GM18858 (cell line): ENCODE measurements around the gene MORN2.
"Not testable (repeated sequence)": the region's sequence is repeated elsewhere in the genome, so short reads cannot be mapped to it uniquely, and the experiment has no call there.

Experiments
- ATAC-seq: cut with Tn5 transposase; IDR thresholded peaks from one replicate; pipeline ENCODE4 v1.9.1; 2021; ENCODE audit not compliant: unreplicated experiment

Gene MORN2

DNA sequence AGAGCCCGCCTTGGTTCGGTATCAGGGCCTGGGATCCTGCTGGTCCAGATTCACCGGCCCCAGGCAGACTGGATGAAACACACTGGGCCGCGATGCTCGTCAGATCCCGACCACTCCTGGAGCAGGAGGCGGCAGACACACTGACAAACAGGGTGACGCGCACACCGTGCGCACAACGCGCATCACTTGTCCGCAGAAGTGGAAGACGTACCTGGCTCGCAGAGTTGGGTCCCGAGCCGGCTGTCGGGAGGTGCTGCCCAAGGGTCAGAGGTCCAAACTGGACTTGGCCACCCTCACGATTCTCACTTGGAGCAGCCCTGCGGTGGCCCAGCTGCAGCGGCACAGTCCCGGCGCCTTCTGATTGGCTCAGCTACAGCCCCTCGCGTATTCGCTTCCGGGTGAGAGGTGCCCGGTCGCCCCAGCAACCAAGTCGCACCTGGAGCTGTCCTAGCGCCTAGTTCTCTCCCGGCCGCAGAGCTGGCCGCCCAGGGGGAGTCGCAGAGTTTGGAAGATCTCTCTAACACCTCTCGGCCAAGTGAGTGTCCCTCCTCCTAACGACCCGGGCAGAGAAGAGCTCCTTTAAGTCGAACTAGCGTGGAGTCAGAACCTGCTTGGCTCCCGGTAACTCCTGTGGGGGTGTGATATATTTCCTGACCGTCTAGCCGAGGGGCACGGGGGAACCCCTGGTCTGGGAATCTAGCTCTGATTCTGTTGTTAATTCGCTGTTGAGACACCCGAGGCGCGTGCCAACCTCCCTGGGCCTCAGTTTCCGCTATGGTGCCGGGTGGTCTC, at the start of gene MORN2, which contains the start of gene DHX57:
Gene MORN2 (plus strand): TSS at position 401 of the 792 bp plus-strand sequence.
Gene DHX57 (minus strand): TSS at position 359 of the 792 bp plus-strand sequence. CDS start 7,529 bp downstream, outside the sequence.
- ATAC-seq, result peak; percentile 97

DNA sequence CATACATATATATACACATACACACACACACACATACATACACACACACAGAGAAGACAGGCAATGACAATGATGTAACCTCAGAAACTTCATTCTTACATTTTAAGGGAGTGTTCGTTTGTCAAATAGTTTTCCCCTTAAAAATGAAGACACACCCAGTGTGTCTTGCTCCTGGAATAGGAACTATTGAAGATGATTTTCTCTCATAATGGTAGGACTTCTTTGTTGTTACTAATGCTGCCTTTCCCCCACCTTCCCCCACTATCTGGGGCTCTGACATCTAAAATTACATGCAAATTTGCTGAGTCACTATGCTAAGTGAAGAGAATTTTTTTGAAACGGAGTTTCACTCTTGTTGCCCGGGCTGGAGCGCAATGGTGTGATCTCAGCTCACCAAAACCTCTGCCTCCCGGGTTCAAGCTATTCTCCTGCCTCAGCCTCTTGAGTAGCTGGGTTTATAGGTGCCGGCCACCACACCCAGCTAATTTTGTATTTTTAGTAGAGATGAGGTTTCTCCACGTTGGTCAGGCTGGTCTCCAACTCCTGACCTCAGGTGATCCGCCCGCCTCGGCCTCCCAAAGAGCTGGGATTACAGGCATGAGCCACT, 48.1 kb upstream of the MORN2 start:
- ATAC-seq, result not testable (repeated sequence)

DNA sequence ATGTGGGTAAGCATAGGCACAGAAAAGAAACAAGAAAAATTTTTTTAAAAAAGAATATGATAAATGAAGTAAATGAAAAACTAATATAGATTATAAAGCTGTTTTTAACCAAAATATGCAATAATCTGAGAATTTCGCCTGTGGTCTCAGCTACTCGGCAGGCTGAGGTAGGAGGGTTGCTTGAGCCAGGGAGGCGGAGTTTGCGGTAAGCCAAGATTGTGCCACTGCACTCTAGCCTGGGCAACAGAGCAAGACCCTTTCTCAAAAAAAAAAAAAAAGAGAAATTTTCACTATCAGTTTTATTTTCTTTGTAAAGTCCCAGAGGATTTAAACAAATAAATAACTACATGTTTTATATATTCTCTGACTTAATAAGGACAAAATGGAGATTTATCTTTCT, 47.3 kb upstream of the MORN2 start:
- no peak for ATAC-seq

DNA sequence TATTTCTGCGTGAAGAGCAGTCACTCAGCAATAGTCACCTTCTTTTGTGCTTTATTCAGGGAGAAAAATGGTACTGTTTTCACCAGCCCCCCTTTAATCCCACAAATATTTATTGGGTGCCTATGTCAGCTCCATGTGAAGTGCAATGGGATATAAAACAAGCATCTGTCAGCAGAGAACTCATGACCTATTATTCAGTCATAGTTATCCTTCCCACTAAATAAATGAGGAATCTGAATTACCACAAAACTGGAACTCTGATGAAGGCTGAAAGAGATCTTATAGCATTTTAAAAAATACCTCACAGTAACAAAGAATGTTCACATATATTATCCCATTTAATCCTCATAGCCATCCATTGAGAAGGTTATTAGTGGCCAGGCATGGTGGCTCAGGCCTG, 45.8 kb upstream of the MORN2 start:
- ATAC-seq, result no peak

DNA sequence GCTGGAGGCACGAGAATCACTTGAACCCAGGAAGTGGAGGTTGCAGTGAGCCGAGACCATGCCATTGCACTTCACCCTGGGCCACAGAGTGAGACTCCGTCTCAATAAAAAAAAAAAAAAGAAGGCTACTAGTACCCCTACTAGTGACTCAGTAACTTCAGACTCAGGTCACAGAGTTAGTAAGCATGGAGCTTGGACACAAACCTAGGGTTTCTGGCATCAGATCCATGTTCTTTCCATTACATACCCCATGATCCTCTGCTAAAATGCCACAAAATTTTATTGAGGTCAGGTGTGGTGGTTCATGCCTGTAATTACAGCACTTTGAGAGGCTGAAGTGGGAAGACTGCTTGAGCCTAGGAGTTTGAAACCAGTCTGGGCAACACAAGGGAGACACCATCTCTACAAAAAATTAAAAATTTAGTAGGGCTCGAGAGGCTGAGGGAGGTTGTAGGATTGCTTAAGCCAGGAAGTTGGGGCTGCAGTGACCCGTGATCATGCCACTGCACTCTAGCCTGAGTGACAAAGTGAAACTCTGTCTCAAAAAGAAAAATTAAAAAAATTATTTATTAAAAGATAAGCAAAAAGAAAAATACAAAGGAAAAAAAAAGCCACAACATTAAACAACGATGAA, 45.1 kb upstream of the MORN2 start:
- no peak for ATAC-seq

DNA sequence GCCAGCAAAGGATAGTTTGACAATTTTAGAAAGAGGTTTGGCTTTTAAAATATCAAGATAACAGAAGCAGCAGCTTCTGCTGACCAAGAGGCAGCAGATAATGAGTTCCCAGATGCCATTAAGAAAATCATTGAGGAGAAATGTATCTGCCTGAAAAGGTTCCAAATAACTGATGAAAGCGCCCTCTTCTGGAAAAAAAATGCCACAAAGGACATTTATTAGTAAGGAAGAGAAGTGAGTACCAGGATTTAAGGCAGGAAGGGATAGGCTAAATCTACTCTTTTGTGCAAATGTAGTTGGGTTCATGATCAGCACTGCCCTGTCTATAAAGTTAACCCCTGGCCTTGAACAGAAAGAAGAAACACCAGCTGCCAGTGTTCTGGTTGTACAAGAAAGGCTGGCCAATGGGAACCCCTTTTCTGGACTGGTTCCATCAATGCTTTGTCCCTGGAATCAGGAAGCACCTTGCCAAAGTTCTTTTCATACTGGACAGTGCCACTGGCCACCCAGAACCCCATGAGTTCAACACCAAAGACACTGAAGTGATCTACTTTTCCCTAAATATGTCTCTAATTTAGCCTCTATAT, 40.7 kb upstream of the MORN2 start:
- no peak for ATAC-seq

DNA sequence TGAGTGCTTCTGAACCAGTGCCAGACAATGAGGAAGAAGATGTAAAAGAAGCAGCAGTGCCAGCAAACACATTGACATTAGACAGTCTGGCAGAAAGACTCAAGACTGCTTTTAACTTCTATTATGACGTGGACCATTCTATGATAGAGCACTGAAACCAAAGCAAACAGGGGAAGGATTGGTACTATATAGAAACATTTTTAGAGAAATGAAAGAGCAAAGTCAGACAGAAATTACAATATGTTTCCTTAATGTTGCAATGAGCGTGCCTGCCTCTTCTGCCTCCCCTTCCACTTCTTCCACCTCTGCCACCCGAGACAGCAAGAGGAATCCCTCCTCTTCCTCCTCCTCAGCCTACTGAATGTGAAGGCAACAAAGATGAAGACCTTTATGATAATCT, 39.8 kb upstream of the MORN2 start:
- ATAC-seq, result peak; percentile 96

DNA sequence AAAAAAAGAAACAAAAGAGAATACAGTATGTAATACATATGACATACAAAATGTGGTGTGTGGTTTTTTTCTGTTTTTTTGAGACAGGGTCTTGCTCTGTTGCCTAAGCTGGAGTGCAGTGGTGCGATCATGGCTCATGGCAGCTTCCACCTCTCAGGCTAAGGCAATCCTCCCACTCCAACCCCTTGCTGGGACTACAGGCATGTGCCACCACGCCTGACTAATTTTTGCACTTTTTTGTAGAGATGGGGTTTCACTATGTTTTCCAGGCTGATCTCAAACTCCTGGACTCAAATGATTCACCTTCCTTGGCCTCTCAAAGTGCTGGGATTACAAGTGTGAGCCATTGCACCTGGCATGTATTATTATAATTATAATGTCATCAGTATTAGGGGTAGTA, 39.0 kb upstream of the MORN2 start:
- no peak for ATAC-seq

DNA sequence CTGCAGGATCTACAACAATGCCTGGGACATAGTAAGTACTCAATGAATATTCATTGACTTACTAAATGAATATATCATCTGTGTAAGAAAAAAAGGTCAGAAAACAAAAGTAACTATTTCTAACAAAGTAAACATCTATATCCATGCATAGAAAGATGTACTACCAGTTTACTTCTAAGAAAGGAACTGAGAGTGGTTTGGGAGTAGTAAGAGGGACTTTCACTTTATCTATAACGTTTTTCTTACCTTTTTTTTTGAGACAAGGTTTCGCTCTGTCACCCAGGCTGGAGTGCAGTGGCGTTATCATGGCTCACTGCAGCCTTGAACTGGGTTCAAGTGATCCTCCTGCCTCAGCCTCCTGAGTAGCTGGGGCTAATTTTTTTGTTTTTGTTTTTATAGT, 25.7 kb upstream of the MORN2 start:
- ATAC-seq, result peak; percentile 95

DNA sequence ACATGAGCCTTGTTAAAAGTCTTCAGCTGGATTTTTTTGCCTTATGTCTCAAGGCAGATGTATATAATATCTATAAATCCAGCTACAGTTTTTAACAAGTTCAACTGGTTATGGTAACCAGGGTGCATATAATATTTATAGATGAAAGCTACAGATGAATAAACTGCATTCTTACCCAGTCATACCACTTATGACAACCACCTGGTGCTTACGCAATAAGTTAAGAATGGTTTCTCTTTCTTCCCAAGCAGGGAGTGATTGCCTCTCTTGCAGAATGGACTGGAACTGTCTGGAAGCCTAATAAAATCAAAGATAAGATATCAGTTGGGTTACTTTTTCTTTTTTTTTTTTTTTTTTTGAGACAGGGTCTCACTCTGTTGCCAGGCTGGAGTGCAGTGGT, 19.6 kb upstream of the MORN2 start:
- ATAC-seq, result no peak

DNA sequence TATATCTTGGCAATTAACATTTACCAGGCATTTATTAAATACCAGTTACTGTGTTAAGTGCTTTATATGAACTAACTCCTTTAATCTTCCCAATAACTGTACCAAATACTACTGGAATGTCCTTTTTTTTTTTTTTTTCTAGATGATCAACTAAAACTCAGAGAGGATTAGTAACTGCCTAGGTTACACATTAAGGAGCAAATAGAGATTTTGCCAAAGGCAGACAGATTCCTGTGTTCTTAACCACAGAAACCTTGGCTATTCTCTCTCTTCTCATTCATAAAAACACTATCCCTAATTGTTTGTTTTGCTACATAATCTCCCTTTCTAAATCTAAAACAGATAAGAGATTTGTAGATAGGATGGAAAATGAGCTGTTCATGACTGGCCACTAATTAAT, 13.3 kb upstream of the MORN2 start:
- no peak for ATAC-seq

DNA sequence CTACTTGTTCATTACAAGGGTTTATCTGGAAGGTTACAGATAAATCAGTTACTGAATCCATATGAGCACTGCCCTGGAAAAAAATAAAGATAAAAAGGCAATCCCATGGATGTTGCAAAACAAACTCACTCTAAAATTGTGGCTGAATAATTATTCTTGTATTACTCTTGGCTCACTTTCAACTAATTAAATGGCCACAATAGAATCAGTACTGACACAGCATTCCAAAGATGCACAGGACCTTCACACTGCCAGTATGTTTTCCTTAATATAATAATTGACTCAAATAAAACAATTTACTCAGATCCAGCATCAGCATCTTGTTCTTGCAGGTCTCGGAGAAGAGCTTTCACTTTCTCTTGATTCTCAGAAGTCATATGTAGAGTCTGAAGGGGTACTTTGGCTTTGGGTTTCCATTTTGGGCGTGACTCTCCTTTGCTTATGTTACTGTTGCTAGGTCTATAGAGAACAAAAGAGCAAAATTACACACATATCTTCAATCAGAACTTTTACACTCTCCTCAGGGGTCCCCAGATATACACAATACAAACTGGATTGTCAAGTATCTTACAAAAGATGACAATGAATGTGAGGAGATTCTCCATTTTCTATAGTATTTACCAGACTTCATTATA, 12.6 kb upstream of the MORN2 start:
- no peak for ATAC-seq

DNA sequence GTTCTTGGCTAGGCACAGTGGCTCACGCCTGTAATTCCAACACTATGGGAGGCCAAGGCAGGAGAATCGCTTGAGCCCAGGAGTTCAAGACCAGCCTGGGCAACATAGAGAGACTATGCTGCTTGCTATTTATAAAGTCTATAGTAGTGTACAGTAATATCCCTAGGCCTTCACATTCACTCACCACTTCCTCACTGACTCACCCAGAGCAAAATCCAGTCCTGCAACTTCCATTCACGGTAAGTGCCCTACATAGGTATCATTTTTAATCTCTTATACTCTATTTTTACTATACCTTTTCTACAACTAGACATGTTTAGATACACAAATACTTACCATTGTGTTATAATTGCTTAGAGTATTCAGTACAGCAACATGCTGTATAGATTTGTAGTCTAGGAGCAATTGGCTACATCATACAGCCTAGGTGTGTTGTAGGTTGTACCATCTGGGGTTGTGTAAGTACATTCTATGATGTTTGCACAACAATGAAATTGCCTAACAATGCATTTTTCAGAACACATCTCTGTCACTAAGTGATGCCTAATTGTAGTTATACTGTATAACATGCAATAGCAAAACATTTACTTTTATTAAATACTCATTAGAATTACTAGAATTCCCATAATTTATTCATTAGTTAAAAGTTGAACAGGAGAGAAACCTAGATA, 8.9 kb upstream of the MORN2 start:
- ATAC-seq, result no peak

DNA sequence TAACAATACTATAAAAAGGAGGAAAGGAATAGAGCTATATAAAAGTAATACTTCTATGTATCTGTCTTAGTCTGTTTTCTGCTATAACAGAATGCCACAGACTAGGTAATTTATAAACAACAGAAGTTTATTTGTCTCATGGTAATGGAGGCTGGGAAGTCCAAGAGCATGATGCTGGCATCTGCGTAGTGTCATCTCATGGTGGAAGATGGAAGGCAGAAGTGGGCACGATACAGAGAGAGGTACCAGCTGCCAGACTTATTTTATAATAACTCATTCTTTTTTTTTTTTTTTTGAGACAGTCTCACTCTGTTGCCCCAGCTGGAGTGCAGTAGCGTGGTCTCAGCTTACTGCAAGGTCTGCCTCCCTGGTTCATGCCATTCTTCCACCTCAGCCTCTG, 4.3 kb upstream of the MORN2 start:
- no peak for ATAC-seq

DNA sequence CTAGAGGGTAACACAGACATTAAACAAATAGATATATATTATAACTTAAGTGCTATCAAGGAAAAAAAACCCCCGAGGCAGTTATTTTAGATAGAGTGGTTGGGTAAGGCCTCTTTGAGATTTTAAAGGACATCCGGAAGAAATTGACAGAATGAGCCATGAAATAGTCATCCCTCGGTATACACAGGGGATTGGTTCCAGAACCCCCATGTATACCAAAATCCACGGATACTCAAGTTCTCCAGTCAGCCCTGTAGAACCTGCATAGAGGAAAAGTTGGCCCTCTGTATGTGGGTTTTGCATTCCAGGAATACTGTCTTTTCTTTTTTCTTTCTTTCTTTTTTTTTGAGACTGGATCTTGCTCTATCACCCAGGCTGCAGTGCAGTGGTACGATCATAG, 2.0 kb upstream of the MORN2 start:
- no peak for ATAC-seq

DNA sequence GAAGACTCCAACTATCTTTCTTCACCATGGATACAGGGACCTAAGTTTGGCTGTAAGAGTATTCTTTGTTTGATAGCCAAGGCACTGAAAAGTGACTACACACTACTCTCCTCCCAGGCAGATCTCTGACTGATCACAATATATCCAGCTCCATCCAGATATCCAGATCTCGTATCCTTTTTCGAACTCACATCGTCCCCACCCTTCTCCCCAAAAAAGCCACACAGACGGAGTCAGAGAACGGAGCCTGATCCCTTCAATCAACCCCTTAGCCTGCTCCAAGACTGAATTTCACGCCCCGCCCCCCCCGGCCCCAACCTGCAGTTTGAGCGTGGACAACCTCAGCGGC, 575 bp upstream of the MORN2 start:
- no peak for ATAC-seq

DNA sequence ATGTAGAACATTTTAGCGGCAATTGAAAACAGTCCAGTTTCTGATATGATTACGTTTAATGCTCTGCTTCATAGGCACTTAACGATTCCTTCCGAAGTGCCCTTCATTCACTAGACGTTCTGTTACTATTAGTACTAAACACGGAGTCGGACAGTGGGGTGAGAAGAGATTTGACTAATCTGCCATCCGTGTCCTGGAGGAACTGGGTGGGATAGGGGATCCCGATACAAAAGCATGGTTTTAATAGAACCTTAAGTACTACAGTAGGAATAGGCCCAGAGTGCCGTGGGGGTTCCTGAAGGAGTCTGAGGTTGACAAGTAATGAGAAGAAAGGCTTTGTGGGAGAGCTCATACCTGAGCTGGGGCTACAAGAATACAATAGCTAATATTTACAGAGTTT, 631 bp downstream of the MORN2 start:
- no peak for ATAC-seq

DNA sequence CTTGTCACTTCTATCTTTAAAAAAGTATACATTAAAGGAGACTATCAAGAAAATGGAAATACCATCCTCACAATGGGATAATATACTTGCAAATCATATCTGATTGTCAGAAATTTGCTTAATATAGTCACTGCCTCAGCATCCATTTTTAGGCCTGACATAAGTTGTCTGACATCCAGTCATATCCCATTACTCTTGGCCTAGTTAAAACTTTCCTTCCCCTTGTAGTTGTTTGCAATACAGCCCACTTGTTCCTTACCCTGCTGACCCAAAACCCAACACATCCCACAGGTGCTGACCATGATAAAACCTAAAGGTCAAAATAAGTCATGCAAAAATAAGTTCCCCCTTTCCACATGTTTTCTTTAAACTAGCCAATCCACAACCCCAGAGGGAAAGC, 10.3 kb downstream of the MORN2 start:
- no peak for ATAC-seq

DNA sequence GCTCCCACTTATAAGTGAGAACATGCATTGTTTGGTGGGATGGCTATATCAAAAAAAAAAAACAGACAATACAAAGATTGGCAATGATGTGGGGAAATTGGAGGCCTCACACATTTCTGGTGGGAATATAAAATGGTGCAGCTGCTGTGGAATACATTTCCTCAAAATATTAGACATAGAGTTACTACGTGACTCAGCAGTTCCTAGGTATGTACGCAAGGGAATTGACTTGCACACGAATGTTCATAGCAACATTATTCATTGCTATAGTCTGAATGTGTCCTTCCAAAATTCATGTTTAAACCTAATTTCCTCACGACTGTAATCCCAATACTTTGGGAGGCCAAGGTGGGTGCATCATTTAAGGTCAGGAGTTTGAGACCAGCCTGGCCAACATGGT, 11.6 kb downstream of the MORN2 start:
- ATAC-seq, result no peak

DNA sequence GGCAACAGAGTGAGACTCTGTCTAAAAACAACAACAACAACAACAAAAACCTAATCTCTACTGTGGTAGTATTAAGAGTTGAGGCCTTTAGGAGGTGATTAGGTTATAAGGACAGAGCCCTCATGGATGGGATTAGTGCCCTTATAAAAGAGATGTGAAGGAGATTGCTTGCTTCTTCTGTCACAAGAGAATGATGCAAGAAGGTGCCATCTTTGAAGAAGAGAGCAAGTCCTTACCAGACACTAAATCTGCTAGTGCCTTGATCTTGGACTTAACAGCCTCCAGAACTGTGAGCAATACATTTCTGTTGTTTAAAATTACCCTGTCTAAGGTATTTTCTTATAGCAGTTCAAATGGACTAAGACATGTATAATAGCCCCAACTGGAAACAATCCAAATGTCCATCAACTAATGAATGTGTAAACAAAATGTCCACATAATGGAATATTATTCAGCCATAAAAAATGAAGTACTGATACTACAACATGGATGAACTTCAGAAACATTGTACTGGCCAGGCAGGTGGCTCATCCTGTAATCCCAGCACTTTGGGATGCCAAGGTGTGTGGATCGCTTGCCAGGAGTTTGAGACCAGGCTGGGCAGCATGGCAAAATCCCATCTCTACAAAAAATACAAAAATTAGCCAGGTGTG, 12.3 kb downstream of the MORN2 start:
- no peak for ATAC-seq
